SJSA1 (cell line): ENCODE measurements around the gene ENTREP1. TPM values are rescaled to one million over a fixed set of nuclear protein-coding genes. Genes with fewer than 3 reads are reported as not detected.

Source experiments
- DNase-seq, 2 experiments: peaks; one replicate each; pipeline ENCODE4 v3.0.0-alpha.2; 2015 to 2020; ENCODE audit warnings: low spot score in 2 of 2, low read depth in 1 of 2
- H3K27ac ChIP-seq: fragments of 250-450 bp; sonication (Bioruptor Pico); 2 replicates; pipeline ENCODE4 v1.5.1; 2020; ENCODE audit warnings: mild to moderate bottlenecking, moderate library complexity
- H3K27me3 ChIP-seq: fragments of 250-450 bp; sonication (Bioruptor Pico); replicated peaks from 2 replicates; pipeline ENCODE4 v1.5.1; 2020; ENCODE audit warnings: mild to moderate bottlenecking, moderate library complexity
- H3K36me3 ChIP-seq: fragments of 250-450 bp; sonication (Bioruptor Pico); 2 replicates; pipeline ENCODE4 v1.5.1; 2020; ENCODE audit warnings: mild to moderate bottlenecking
- H3K4me1 ChIP-seq: fragments of 250-450 bp; sonication (Bioruptor Pico); replicated peaks from 2 replicates; pipeline ENCODE4 v1.6.1; 2021; ENCODE audit warnings: mild to moderate bottlenecking
- H3K4me3 ChIP-seq: fragments of 250-450 bp; sonication (Bioruptor Pico); 2 replicates; pipeline ENCODE4 v1.5.1; 2020; ENCODE audit warnings: mild to moderate bottlenecking
- H3K9me3 ChIP-seq: fragments of 250-450 bp; sonication (Bioruptor Pico); replicated peaks from 2 replicates; pipeline ENCODE4 v1.5.1; 2020; ENCODE audit warnings: mild to moderate bottlenecking
- total RNA-seq: library from RNA; depleted of rRNA; stranded (reverse); fragments of >200 nt; shearing (Covaris generic); gene quantifications from 2 replicates; pipeline ENCODE4 v1.2.3, GENCODE V29; 2014

The ENTREP1 gene
- total RNA-seq, 1 experiment from 2014 or later, result not detected

GRCh38 chr9:69363191-69363590 lies 38.2 kb downstream of the ENTREP1 start:
- Histone ChIP-seq H3K27me3 (peaks cover 4% of the 10 kb centered on the region; the same call in 1 of the 2 replicates), H3K9me3 (no peaks in the 10 kb centered on the region), H3K4me3 (no peak overlapping the region), H3K4me1 (no peaks in the 10 kb centered on the region), H3K27ac (no peak overlapping the region), H3K36me3 (no peaks in the 10 kb centered on the region)
- DNase-seq, result no peak

- H3K27me3 ChIP-seq, result peaks cover 4% of the 10 kb centered on the region; the same call in 1 of the 2 replicates
Observed at GRCh38 chr9:69364510-69365150, 39.6 kb downstream of the ENTREP1 start.

GRCh38 chr9:69370430-69370829 lies 45.4 kb downstream of the ENTREP1 start:
- Histone ChIP-seq H3K9me3 (no peaks in the 10 kb centered on the region), H3K27me3 (no peaks in the 10 kb centered on the region), H3K36me3 (no peaks in the 10 kb centered on the region), H3K4me1 (no peaks in the 10 kb centered on the region), H3K27ac (no peak overlapping the region), H3K4me3 (no peak overlapping the region)
- no peak for DNase-seq

More at GRCh38 chr9:69364510-69365150, 39.6 kb downstream of the ENTREP1 start:
- H3K4me1 ChIP-seq, result no peaks in the 10 kb centered on the region
- no peak for DNase-seq
- no peak overlapping the region for H3K4me3 ChIP-seq
- H3K27ac ChIP-seq, result no peak overlapping the region
- no peaks in the 10 kb centered on the region for H3K36me3 ChIP-seq
- no peaks in the 10 kb centered on the region for H3K9me3 ChIP-seq

GRCh38 chr9:69371001-69371400 lies 46.0 kb downstream of the ENTREP1 start:
- DNase-seq, result no peak
- Histone ChIP-seq H3K27me3 (no peaks in the 10 kb centered on the region), H3K36me3 (no peaks in the 10 kb centered on the region), H3K27ac (no peak overlapping the region), H3K9me3 (no peaks in the 10 kb centered on the region), H3K4me3 (no peak overlapping the region), H3K4me1 (no peaks in the 10 kb centered on the region; the same call in 1 of the 2 replicates)

GRCh38 chr9:69376651-69377050 lies 51.6 kb downstream of the ENTREP1 start:
- Histone ChIP-seq H3K4me3 (no peak overlapping the region), H3K27me3 (no peaks in the 10 kb centered on the region), H3K9me3 (no peaks in the 10 kb centered on the region), H3K4me1 (peaks cover 35% of the 10 kb centered on the region), H3K27ac (0 out of 2 replicates have a peak overlapping the region, but pooled peaks have one; percentile 22), H3K36me3 (no peaks in the 10 kb centered on the region)
- DNase-seq, result peak; percentile 63 to 72

- no peaks in the 10 kb centered on the region for H3K9me3 ChIP-seq
- peaks cover 35% of the 10 kb centered on the region for H3K4me1 ChIP-seq
- no peaks in the 10 kb centered on the region for H3K36me3 ChIP-seq
- DNase-seq, result no peak
- H3K4me3 ChIP-seq, result no peak overlapping the region
- no peaks in the 10 kb centered on the region for H3K27me3 ChIP-seq
- no peak overlapping the region for H3K27ac ChIP-seq
Observed at GRCh38 chr9:69377291-69377690, 52.3 kb downstream of the ENTREP1 start.

- no peak for DNase-seq
- H3K27ac ChIP-seq, result no peak overlapping the region
- H3K4me3 ChIP-seq, result no peak overlapping the region
- H3K36me3 ChIP-seq, result no peaks in the 10 kb centered on the region
- no peaks in the 10 kb centered on the region for H3K27me3 ChIP-seq
- no peaks in the 10 kb centered on the region for H3K9me3 ChIP-seq
- peaks cover 35% of the 10 kb centered on the region for H3K4me1 ChIP-seq
Observed at GRCh38 chr9:69377981-69378380, 53.0 kb downstream of the ENTREP1 start.

GRCh38 chr9:69379270-69379982 lies 54.4 kb downstream of the ENTREP1 start:
- 0 out of 2 replicates have a peak overlapping the region, but pooled peaks have one; percentile 8 for H3K27ac ChIP-seq

GRCh38 chr9:69380301-69380700 lies 55.3 kb downstream of the ENTREP1 start:
- Histone ChIP-seq H3K9me3 (no peaks in the 10 kb centered on the region), H3K27me3 (no peaks in the 10 kb centered on the region), H3K36me3 (no peaks in the 10 kb centered on the region), H3K4me3 (no peak overlapping the region), H3K4me1 (peaks cover 35% of the 10 kb centered on the region), H3K27ac (no peak overlapping the region)
- no peak for DNase-seq

More at GRCh38 chr9:69379270-69379982, 54.4 kb downstream of the ENTREP1 start:
- peak in 1 of 2 experiments; percentile 19 for DNase-seq
- peaks cover 35% of the 10 kb centered on the region for H3K4me1 ChIP-seq
- no peaks in the 10 kb centered on the region for H3K9me3 ChIP-seq
- H3K36me3 ChIP-seq, result no peaks in the 10 kb centered on the region
- no peak overlapping the region for H3K4me3 ChIP-seq
- no peaks in the 10 kb centered on the region for H3K27me3 ChIP-seq

GRCh38 chr9:69380811-69381210 lies 55.8 kb downstream of the ENTREP1 start:
- DNase-seq, result no peak
- Histone ChIP-seq H3K36me3 (no peaks in the 10 kb centered on the region), H3K4me3 (no peak overlapping the region), H3K27ac (no peak overlapping the region), H3K4me1 (peaks cover 35% of the 10 kb centered on the region), H3K27me3 (no peaks in the 10 kb centered on the region), H3K9me3 (no peaks in the 10 kb centered on the region)

- no peaks in the 10 kb centered on the region for H3K27me3 ChIP-seq
- H3K36me3 ChIP-seq, result no peaks in the 10 kb centered on the region
- H3K4me1 ChIP-seq, result peaks cover 25% of the 10 kb centered on the region
- H3K4me3 ChIP-seq, result no peak overlapping the region
- H3K9me3 ChIP-seq, result no peaks in the 10 kb centered on the region
- DNase-seq, result no peak
- no peak overlapping the region for H3K27ac ChIP-seq
Observed at GRCh38 chr9:69382135-69382534, 57.1 kb downstream of the ENTREP1 start.

- Histone ChIP-seq H3K27me3 (no peaks in the 10 kb centered on the region), H3K9me3 (no peaks in the 10 kb centered on the region), H3K4me3 (no peak overlapping the region), H3K27ac (no peak overlapping the region), H3K36me3 (no peaks in the 10 kb centered on the region), H3K4me1 (peaks cover 4% of the 10 kb centered on the region)
- no peak for DNase-seq
Observed at GRCh38 chr9:69385581-69386033, 60.6 kb downstream of the ENTREP1 start.

- DNase-seq, result no peak
- no peak overlapping the region for H3K4me3 ChIP-seq
- no peaks in the 10 kb centered on the region for H3K27me3 ChIP-seq
- H3K4me1 ChIP-seq, result no peaks in the 10 kb centered on the region
- H3K36me3 ChIP-seq, result no peaks in the 10 kb centered on the region
- no peak overlapping the region for H3K27ac ChIP-seq
- H3K9me3 ChIP-seq, result no peaks in the 10 kb centered on the region
Observed at GRCh38 chr9:69386651-69387050, 61.6 kb downstream of the ENTREP1 start.

- H3K4me3 ChIP-seq, result no peak overlapping the region
- no peaks in the 10 kb centered on the region for H3K9me3 ChIP-seq
- DNase-seq, result no peak
- H3K36me3 ChIP-seq, result no peaks in the 10 kb centered on the region
- no peaks in the 10 kb centered on the region for H3K4me1 ChIP-seq
- H3K27me3 ChIP-seq, result no peaks in the 10 kb centered on the region
- H3K27ac ChIP-seq, result no peak overlapping the region
Observed at GRCh38 chr9:69388596-69388995, 63.6 kb downstream of the ENTREP1 start.
